Ovary (tissue), 3 donors: Measurements from ENCODE around the gene KRT78.

Source experiments
- POLR2A ChIP-seq: fragments of 450-650 bp; IDR thresholded peaks from one replicate; pipeline ENCODE4 v1.6.1; 2017; ENCODE audit warnings: antibody characterized with exemption, mild to moderate bottlenecking, moderate library complexity
- TF ChIP-seq, protein P1 (sequence below), 3 donors: fragments of 450-650 bp in 2 of 3; fragments of 200-600 bp in 1 of 3; IDR thresholded peaks; one replicate each; pipeline versions ENCODE4 v1.5.1 to v1.8.0; 2016 to 2022; ENCODE audit warnings: antibody characterized with exemption in 3 of 3, mild to moderate bottlenecking in 1 of 3
- donor health status: DM: no; HTN: no; CAD: no.

DNA sequence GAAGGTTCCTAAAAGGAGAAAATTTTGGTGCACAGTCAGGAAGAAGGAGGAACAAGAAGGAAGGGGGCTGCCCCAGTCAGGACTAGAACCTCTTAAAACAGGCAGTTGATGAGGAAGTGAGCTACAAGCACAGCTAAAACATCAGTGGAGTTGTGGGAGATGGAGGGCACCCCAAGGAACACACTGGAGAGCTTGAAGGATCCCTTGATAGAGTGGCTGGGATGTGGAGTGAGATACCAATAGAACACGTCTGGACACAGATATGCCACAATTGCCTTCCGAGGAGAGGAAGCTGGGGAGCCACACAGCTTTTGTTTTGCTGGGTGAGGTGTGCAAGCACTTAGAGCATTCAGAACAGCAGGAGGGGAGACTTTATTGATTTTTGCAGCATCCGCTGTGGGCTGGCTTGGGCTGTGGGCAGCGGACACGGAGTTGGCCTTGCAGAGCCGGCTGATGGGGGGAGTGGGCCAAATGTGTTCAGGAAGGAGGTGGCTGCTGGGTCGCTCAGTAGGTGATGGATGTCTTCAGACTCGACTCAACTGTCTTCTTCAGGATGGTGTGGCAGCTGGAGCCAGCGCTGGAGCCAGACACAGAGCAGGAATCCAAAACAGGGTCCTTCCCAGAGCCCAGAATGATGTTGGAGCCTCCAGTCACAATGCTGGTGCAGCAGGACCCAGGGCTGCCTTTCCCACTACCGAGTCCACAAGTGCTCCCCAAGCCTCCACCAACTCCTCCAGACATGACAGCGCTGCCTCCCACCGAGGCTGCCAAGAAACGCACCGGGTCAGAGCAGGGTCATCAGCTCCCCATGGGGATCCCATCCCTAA, 10.0 kb downstream of the KRT78 start:
- TF ChIP-seq, protein P1, sequence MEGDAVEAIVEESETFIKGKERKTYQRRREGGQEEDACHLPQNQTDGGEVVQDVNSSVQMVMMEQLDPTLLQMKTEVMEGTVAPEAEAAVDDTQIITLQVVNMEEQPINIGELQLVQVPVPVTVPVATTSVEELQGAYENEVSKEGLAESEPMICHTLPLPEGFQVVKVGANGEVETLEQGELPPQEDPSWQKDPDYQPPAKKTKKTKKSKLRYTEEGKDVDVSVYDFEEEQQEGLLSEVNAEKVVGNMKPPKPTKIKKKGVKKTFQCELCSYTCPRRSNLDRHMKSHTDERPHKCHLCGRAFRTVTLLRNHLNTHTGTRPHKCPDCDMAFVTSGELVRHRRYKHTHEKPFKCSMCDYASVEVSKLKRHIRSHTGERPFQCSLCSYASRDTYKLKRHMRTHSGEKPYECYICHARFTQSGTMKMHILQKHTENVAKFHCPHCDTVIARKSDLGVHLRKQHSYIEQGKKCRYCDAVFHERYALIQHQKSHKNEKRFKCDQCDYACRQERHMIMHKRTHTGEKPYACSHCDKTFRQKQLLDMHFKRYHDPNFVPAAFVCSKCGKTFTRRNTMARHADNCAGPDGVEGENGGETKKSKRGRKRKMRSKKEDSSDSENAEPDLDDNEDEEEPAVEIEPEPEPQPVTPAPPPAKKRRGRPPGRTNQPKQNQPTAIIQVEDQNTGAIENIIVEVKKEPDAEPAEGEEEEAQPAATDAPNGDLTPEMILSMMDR (IDR thresholded peaks at IDR 0.05), result no peak
- no peak for TF ChIP-seq POLR2A
